ENCODE results near the gene MTHFD1.

DNA sequence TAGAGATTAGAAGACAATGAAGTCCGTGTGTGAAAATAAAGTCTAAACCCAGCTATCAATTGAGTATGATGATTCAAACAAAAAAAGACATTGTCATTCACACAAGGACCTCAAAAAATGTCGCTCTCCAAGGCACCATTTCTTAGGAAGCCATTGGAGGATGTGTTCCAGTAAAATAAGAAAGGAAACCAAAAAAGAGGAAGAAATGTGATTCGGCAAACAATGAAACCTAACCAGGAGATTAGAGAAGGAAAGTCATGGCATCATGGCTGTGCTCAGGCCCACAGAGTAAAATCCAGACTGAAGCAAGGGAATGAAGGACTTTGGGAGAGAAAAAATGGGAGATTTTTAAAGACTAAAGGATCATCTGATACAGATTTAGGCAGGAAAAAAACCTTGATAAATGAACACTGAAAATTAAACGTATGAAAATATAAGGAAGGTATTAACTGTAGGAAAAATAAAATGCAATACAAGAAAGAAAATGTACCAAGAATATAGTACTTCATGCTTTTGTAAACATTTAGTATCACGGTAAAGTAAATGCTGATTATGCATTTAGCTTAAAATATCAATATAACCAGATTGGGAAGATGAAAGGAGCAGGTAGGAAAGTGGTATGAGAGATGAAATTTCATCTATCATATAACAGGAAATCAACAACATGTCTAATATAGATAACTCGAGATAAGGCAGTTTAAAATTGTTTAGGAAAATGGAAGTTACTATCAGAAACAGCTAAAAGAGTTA lies 38.2 kb upstream of the MTHFD1 start:
- TF ChIP-seq, protein P1, sequence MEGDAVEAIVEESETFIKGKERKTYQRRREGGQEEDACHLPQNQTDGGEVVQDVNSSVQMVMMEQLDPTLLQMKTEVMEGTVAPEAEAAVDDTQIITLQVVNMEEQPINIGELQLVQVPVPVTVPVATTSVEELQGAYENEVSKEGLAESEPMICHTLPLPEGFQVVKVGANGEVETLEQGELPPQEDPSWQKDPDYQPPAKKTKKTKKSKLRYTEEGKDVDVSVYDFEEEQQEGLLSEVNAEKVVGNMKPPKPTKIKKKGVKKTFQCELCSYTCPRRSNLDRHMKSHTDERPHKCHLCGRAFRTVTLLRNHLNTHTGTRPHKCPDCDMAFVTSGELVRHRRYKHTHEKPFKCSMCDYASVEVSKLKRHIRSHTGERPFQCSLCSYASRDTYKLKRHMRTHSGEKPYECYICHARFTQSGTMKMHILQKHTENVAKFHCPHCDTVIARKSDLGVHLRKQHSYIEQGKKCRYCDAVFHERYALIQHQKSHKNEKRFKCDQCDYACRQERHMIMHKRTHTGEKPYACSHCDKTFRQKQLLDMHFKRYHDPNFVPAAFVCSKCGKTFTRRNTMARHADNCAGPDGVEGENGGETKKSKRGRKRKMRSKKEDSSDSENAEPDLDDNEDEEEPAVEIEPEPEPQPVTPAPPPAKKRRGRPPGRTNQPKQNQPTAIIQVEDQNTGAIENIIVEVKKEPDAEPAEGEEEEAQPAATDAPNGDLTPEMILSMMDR (IDR thresholded peaks at IDR 0.05), result no peak
- TF ChIP-seq POLR2AphosphoS5 (IDR thresholded peaks at IDR 0.05) (no peak), POLR2A (IDR thresholded peaks at IDR 0.05; ENCODE audit: low read depth) (no peak)
